Measurements from ENCODE around the gene MVP.

GRCh38 chr16:29806099-29806579, 14.1 kb upstream of the MVP start, which contains the start of gene MAZ:
- TF ChIP-seq CTCF (IDR thresholded peaks at IDR 0.05) (no peak), POLR2A (IDR thresholded peaks at IDR 0.05) (no peak)
